Measurements from ENCODE around the gene SAMD9.
"Not testable (repeated sequence)": the region's sequence is repeated elsewhere in the genome, so short reads cannot be mapped to it uniquely, and the experiment has no call there.

The SAMD9 gene

DNA sequence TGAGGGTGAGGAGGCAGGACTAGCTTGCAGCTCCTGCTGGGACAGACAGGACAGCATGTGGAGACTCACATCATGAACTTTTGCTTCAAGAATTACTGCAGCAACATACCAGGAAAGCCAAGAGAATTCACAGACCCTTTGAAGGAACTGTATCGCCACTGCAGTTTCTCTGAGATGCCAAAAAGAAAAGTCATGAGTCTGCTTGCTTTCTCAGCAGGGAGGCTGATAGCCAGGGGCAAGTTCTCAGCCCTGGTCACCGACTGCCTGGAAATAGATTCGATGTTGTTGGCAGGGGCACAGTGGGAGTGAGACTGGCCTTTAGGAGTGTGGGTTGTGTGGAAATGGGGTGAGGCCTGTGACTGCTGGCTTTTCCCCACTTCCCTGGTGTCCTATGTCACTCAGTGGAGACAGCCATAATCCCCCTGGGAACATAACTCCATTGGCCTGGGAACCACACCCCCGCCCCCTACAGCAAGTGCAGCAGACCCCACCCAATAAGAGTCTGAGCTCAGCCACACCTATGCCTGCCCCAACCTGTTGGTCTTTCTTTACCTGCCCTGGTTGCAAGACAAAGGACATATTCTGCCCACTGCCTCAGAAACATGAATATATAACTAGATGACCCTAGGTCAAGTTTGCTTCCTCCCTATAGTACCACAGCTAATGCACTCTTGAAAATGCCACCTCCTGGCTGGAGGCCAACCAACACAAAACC lies 1.6 kb upstream of the SAMD9 start:
- no peak for DNase-seq

DNA sequence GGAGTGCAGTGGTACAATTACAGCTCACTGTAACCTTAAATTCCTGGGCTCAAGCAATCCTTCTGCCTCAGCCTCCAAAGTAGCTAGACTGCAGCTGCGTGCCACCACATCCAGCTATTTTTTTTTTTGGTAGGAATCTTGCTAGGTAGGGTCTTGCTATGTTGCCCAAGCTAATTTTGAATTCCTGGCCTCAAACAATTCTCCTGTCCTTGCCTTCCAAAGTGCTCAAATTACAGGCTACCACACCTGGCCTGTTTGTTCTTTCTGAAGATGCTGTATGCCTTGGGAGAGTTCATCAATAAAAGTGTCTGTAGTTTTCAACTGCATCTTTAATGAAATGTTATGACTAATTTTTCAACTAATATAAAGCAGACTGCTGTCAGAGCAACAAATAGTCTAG lies 452 bp downstream of the SAMD9 start:
- DNase-seq, result no peak

DNA sequence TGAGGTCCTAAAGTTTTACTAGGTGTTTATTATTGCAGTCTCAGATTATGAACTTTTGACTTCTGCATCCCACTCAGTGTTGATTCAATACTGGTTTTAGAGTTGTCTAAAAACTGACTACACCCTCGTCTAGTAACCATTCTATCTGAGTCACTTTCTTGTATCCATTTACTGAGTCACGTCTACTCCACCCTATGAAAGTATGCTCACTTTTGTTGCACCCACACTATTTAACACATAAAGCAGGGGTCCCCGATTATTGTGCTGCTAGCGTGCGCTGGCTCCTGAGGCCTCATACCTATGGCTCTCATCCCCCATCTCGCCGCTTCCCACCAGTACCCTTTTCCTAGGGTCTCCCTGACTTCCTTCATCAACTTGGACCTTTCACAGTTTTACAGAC lies 2.0 kb downstream of the SAMD9 start:
- no peak for DNase-seq

GRCh38 chr7:93108003-93108402 lies 9.8 kb downstream of the SAMD9 start:
- no peak for DNase-seq

DNA sequence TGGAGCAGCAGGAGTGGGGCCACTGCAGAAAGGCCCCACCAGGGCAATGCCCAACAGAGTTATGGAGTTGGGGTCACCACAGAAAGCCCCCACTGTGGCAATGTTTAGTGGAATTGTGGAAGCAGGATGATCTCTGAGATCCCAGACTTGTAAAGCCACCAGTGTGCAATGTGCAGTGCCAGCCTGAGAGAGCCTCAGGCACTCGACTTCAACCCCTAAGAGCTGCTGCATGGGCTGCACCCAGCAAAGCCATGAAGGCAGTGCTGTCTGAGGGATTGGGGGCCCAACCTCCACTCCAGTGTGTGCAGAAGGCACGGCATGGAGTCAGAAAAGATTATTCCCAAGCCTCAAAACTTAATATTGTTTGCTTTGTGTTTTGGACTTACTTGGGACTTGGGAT lies 20.4 kb downstream of the SAMD9 start:
- DNase-seq, result no peak

DNA sequence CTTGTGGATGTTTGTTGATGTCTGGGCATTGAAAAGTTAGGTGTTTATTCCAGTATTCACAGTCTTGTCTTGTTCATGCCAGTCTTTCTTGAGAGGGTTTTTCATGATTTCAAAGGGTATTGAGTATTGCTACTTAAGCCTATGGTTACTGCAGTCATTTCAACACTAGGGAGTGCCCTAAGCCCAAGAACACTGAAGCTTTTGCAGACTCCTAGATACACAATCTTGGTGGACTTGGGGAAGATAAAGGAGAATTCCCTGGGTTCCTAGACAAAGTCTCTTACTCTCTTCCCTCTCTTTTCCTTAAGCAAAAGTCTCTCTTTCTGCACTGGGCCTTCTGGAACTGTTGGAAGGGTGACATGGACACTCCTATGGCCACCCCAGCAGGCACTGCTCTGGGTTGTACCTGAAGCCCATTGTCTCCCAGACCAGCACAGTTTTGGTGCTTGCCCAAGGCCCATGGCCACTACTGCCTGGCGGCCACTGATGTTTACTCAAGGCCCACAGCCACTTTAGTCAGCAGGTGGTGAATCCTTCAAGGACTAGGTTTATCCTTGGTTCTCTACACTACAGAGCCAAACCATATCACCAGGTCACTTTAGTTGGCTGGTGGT lies 24.9 kb downstream of the SAMD9 start:
- DNase-seq, result no peak

DNA sequence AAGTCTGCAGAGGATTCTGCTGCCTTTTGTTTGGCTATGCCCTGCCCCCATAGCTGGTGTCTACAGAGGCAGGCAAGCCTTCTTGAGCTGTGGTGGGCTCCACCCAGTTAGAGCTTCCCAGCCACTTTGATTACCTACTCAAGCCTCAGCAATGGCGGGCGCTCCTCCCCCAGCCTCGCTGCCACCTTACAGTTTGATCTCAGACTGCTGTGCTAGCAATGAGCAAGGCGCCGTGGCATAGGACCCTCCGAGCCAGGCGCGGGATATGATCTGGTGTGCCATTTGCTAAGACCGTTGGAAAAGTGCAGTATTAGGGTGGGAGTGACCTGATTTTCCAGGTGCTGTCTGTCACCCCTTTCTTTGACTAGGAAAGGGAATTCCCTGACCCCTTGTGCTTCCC lies 44.4 kb downstream of the SAMD9 start:
- not testable (repeated sequence) for DNase-seq

- no peak for DNase-seq
These were observed 55.2 kb downstream of the SAMD9 start for GRCh38 chr7:93062599-93062998.

- no peak for DNase-seq
These were observed 56.9 kb downstream of the SAMD9 start for GRCh38 chr7:93060865-93061264.

- no peak for DNase-seq
These were observed 57.8 kb downstream of the SAMD9 start for GRCh38 chr7:93060025-93060424.

DNA sequence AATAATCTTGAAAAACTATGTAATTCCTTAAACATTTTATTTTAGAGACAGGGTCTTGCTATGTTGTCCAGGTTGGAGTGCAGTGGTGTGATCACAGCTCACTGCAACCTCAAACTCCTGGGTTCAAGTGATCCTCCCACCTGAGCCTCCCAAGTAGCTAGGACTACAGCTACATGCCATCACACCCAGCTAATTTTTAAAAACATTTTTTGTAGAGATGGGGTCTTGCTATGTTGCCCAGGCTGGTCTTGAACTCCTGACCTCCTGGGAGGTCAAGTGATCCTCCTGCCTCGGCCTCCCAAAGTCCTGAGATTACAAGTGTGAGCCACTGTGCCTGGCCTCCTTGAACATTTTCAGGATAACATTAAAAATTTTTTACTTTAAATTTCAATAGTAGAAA lies 61.2 kb downstream of the SAMD9 start:
- not testable (repeated sequence) for DNase-seq

DNA sequence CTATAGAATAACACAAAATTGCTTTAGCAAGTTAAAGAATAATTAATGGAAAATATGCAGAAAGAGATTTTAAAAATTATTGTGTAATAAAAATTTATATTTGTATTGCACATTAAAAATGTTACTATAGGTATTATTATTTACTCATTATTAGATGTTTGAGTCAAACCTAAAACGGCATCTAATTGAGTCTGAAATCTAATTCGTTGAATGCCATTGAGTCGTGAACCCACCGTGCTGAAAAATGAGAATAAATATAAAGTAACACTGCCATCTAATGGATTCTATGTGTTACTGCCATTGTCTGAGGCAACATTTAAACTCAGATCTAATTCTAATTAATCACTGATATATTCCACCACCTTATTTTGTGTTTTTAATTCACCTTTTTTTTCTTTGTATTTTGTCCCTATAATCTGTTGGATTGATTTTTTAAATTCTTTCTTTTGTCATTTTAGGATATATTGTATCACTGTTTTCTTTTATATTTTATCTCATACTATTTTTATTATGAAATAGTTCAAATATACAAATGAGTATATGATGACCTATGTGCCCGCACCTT lies 62.2 kb downstream of the SAMD9 start:
- DNase-seq, result no peak

DNA sequence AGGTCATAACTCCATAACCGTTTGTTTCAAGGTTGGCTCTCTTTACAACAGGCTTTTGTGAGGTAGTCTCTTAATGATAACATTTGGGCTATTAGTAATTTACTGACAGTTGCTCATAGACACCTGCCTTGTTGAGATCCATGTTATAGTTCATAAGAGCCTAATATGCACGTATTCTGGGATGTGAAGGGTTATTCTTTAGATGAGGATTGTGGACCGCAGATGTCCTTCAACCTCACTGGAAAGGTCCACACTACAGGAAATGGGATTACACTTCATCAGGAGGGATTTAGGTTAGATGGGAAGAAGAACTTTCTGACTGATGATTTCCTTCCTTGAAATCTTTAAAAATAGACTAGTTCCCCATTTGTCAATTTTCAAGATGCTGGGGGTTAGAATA lies 62.8 kb downstream of the SAMD9 start:
- DNase-seq, result no peak

- no peak for DNase-seq
These were observed 63.5 kb downstream of the SAMD9 start for GRCh38 chr7:93053949-93054943.

- DNase-seq, result no peak
These were observed 64.4 kb downstream of the SAMD9 start for GRCh38 chr7:93053209-93053948.

- DNase-seq, result no peak
These were observed 66.1 kb downstream of the SAMD9 start for GRCh38 chr7:93051660-93052059.
